OCI-LY1 (cell line): ENCODE results near the gene CKAP5.

Source experiments
- CTCF ChIP-seq: fragments of 200-600 bp; sonication (generic), shearing (Covaris generic); IDR thresholded peaks from 2 replicates; pipeline ENCODE4 v1.5.1; 2017; ENCODE audit warnings: mild to moderate bottlenecking, antibody characterized with exemption, low read length, moderate library complexity, mixed read lengths
- EZH2 ChIP-seq: fragments of 200-600 bp; sonication (generic), shearing (Covaris generic); IDR thresholded peaks from 2 replicates; pipeline ENCODE4 v1.8.0; 2017; ENCODE audit warnings: borderline replicate concordance, mixed run types, mild to moderate bottlenecking, antibody characterized with exemption, low read length, moderate library complexity, mixed read lengths

GRCh38 chr11:46832511-46833214, 13.4 kb downstream of the CKAP5 start:
- no peak for TF ChIP-seq CTCF
- TF ChIP-seq EZH2 = no peak
